NT2/D1 (cell line): ENCODE data around the gene DIS3L2.

Experiments used
- SUZ12 ChIP-seq: IDR thresholded peaks from 2 replicates; pipeline ENCODE4 v1.6.1; 2011; ENCODE audit not compliant: insufficient read length, insufficient read depth; ENCODE audit errors: extremely low read depth
- YY1 ChIP-seq: IDR thresholded peaks from 2 replicates; pipeline ENCODE4 v1.6.1; 2011; ENCODE audit not compliant: insufficient read length, insufficient read depth
- ZNF274 ChIP-seq: IDR thresholded peaks from 2 replicates; pipeline ENCODE4 v1.6.1; 2011; ENCODE audit warnings: mild to moderate bottlenecking, low read depth, low read length

GRCh38 chr2:232240906-232241305, 279.4 kb downstream of the DIS3L2 start:
- TF ChIP-seq SUZ12 (no peak), YY1 (no peak), ZNF274 (no peak)
